Panc1 (cell line): Measurements from ENCODE around the gene CES1. TPM values are rescaled to one million over a fixed set of nuclear protein-coding genes. Genes with fewer than 3 reads are reported as not detected.

Experiments used
- ATAC-seq: fragments of 200-7000 bp; cut with Tn5 transposase; 2 replicates; pipeline ENCODE4 v1.9.1; 2020; ENCODE audit warnings: mild to moderate bottlenecking, moderate library complexity
- BruUV-seq: library from RNA; stranded (reverse); fragments of 400-500 nt; replicated peaks from 2 replicates; lab custom pipeline; 2021; lab: Mats Ljungman, UMichigan
- CTCF ChIA-PET: fragments of 300-600 bp; sonication (Branson Sonifier 250); formaldehyde crosslinking; loops from one replicate; lab custom pipeline; 2022; ENCODE audit warnings: antibody characterized with exemption; lab: Charles Lee
- POLR2A ChIA-PET: fragments of 300-600 bp; sonication (Branson Sonifier 250); formaldehyde crosslinking; loops from one replicate; lab custom pipeline; 2022; ENCODE audit warnings: antibody characterized with exemption; lab: Charles Lee
- DNase-seq: peaks from one replicate; pipeline ENCODE4 v3.0.0-alpha.2; 2010; ENCODE audit warnings: low read depth, low spot score
- H3K27ac ChIP-seq: 2 replicates; pipeline ENCODE4 v1.5.1; 2011; ENCODE audit warnings: mild to moderate bottlenecking, low read length, inconsistent platforms
- H3K27me3 ChIP-seq: fragments of 200-500 bp; sonication (Bioruptor generic); 2 replicates; pipeline ENCODE4 v1.6.0; 2014; ENCODE audit warnings: low read length, inconsistent platforms; ENCODE audit not compliant: control insufficient read depth, insufficient read depth
- H3K36me3 ChIP-seq: fragments of 200-500 bp; sonication (Bioruptor generic); 2 replicates; pipeline ENCODE4 v1.5.1; 2014; ENCODE audit warnings: inconsistent platforms, mild to moderate bottlenecking, low read length, moderate library complexity; ENCODE audit not compliant: control insufficient read depth, insufficient read depth
- H3K4me1 ChIP-seq: 2 replicates; pipeline ENCODE4 v1.5.1; 2011; ENCODE audit warnings: inconsistent platforms, mild to moderate bottlenecking, low read length, moderate library complexity; ENCODE audit not compliant: control insufficient read depth, insufficient read depth
- H3K4me3 ChIP-seq, 2 experiments: 2 replicates each; pipeline ENCODE4 v1.5.1; 2011 to 2012; ENCODE audit warnings: low read depth in 2 of 2, low read length in 2 of 2, mild to moderate bottlenecking in 2 of 2, inconsistent platforms in 1 of 2, moderate library complexity in 1 of 2
- H3K9me3 ChIP-seq: fragments of 200-500 bp; sonication (Bioruptor generic); 2 replicates; pipeline ENCODE4 v1.5.1; 2014; ENCODE audit warnings: low read depth, mild to moderate bottlenecking, inconsistent platforms, low read length, moderate library complexity; ENCODE audit not compliant: control insufficient read depth, insufficient read depth
- CTCF ChIP-seq: fragments of 450-650 bp; IDR thresholded peaks from 2 replicates; pipeline ENCODE4 v1.5.1; 2017; ENCODE audit warnings: mild to moderate bottlenecking
- POLR2AphosphoS5 ChIP-seq: IDR thresholded peaks from 2 replicates; pipeline ENCODE4 v1.6.1; 2012; ENCODE audit warnings: mild to moderate bottlenecking, low read depth, low read length, moderate library complexity
- SIN3A ChIP-seq: IDR thresholded peaks from 2 replicates; pipeline ENCODE4 v1.6.1; 2012; ENCODE audit warnings: low read depth, mild to moderate bottlenecking, low read length, moderate library complexity, borderline replicate concordance; ENCODE audit not compliant: insufficient read depth
- TCF7L2 ChIP-seq: IDR thresholded peaks from 2 replicates; pipeline ENCODE4 v1.6.1; 2011; ENCODE audit warnings: mild to moderate bottlenecking, low read depth, low read length, inconsistent platforms
- in situ Hi-C: cut with HindIII; loops from 2 replicates; pipeline ENCODE4 v1.10.0; 2016; ENCODE audit warnings: low sequenced_read_pairs, low pct_unique_long_range_greater_than_20kb
- intact Hi-C: fragments of 100-400 bp; cut with micrococcal nuclease; formaldehyde crosslinking; loops from one replicate; pipeline ENCODE4 v1.10.0; 2022; ENCODE audit not compliant: unreplicated experiment
- total RNA-seq: library from RNA; stranded (reverse); gene quantifications from one replicate; pipeline ENCODE4 v1.2.1, GENCODE V29; 2021; ENCODE audit not compliant: unreplicated experiment
- TF ChIP-seq, protein P1 (sequence below), 2 experiments: IDR thresholded peaks; 2 replicates each; pipeline ENCODE4 v1.6.1; 2011 to 2012; ENCODE audit warnings: low read depth in 2 of 2, control low read depth in 1 of 2, low read length in 1 of 2, mild to moderate bottlenecking in 1 of 2, moderate library complexity in 1 of 2; ENCODE audit not compliant: insufficient read depth in 1 of 2

CES1 gene
- total RNA-seq, 1 experiment from 2014 or later: 27.5 TPM

DNA sequence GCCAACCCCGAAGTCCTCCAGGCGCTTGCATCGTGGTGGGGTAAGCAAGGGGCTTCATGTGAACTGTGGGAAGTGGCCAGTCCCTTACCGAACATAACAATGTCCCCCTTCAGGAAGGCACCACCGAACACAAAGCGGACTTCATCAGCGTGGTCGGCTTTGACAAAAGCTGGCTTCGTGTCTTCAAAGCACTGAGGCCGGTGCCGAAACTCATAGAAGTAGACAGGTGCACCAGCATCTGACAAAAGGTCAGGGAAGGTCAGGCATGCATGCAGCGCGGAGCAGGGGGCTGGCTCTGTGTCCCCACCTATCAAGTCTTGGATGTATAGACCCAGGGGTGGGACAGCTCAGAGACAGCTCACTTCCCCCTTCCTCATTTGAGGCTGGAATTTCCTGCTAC lies 16.6 kb upstream of the CES1 start:
- intact Hi-C loops (loop anchor here (5.0 kb wide), 1 partner anchor 377 kb away; no protein-coding TSS in a partner anchor), in situ Hi-C loops (loop anchor here (25.0 kb wide), 1 partner anchor 137 kb away; no protein-coding TSS in a partner anchor)
- ATAC-seq (no peak), DNase-seq (no peak)
- POLR2A ChIA-PET: no interaction called here
- Histone ChIP-seq H3K36me3 (no peaks in the 10 kb centered on the region), H3K27ac (no peak overlapping the region), H3K9me3 (no peaks in the 10 kb centered on the region), H3K4me3 (no peak overlapping the region), H3K4me1 (no peaks in the 10 kb centered on the region), H3K27me3 (no peaks in the 10 kb centered on the region)
- BruUV-seq: no TSS peak
- TF ChIP-seq TCF7L2 (no peak), SIN3A (no peak), CTCF (no peak), POLR2AphosphoS5 (no peak)
- TF ChIP-seq, protein P1, sequence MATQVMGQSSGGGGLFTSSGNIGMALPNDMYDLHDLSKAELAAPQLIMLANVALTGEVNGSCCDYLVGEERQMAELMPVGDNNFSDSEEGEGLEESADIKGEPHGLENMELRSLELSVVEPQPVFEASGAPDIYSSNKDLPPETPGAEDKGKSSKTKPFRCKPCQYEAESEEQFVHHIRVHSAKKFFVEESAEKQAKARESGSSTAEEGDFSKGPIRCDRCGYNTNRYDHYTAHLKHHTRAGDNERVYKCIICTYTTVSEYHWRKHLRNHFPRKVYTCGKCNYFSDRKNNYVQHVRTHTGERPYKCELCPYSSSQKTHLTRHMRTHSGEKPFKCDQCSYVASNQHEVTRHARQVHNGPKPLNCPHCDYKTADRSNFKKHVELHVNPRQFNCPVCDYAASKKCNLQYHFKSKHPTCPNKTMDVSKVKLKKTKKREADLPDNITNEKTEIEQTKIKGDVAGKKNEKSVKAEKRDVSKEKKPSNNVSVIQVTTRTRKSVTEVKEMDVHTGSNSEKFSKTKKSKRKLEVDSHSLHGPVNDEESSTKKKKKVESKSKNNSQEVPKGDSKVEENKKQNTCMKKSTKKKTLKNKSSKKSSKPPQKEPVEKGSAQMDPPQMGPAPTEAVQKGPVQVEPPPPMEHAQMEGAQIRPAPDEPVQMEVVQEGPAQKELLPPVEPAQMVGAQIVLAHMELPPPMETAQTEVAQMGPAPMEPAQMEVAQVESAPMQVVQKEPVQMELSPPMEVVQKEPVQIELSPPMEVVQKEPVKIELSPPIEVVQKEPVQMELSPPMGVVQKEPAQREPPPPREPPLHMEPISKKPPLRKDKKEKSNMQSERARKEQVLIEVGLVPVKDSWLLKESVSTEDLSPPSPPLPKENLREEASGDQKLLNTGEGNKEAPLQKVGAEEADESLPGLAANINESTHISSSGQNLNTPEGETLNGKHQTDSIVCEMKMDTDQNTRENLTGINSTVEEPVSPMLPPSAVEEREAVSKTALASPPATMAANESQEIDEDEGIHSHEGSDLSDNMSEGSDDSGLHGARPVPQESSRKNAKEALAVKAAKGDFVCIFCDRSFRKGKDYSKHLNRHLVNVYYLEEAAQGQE (IDR thresholded peaks at IDR 0.05; ENCODE audit: insufficient read depth in 1 of 2, low read depth in 2 of 2, low read length in 1 of 2): no peak
- CTCF ChIA-PET: no interaction called here

DNA sequence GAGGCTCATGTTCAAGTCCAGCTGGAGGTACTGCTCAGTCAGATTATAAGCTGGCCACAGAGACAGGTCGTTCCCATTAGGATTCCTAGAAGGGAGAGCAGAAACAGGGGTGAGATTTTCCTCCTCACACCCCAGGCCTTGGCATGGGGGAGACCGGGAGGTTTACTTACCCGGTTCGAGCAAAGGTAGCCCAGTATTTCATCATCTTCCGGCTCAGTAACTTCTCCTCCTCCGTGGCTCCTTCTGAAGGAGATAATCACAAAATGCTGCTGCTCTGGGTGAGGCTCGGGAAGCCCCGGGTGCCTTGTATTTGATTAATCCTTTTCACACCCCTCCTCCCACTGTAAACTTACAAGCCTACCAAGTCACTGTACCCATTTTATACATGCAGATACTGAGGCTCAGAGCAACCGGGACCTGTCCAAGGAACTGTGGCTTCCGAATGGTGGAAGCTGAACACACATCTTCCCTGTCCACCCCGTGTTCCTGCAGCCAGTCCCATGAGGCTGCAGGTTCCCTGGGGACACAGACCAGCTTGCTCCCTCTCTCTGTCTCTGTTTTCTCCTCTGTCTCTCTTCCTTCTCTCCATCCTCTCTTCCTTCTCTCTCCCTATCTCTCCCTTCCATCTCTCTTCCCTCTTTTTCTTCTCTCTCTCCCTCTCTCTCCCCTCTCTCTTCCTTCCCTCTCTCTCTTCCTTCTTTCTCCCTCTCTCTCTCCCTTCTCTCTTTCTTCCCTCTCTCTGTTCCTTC lies 13.9 kb upstream of the CES1 start:
- no TSS peak for BruUV-seq
- TF ChIP-seq, protein P1 (IDR thresholded peaks at IDR 0.05; ENCODE audit: insufficient read depth in 1 of 2, low read depth in 2 of 2, low read length in 1 of 2): no peak
- TF ChIP-seq SIN3A: no peak
- TF ChIP-seq CTCF: no peak
- no peak for TF ChIP-seq TCF7L2
- no peak for TF ChIP-seq POLR2AphosphoS5
- Histone ChIP-seq H3K27me3 (no peaks in the 10 kb centered on the region), H3K36me3 (no peaks in the 10 kb centered on the region), H3K4me3 (no peak overlapping the region), H3K9me3 (no peaks in the 10 kb centered on the region), H3K4me1 (no peaks in the 10 kb centered on the region), H3K27ac (no peak overlapping the region)
- intact Hi-C loops: loop anchor here (5.0 kb wide), 1 partner anchor 374 kb away; no protein-coding TSS in a partner anchor
- DNase-seq (no peak), ATAC-seq (no peak)
- POLR2A ChIA-PET: no interaction called here
- in situ Hi-C loops: loop anchor here (25.0 kb wide), 1 partner anchor 134 kb away; no protein-coding TSS in a partner anchor
- CTCF ChIA-PET: interaction anchor here (0.6 kb wide), 1 partner anchor 224 kb away, joined by 3 read pairs; no protein-coding TSS in a partner anchor
